HUDEP-2 (cell line): Measurements from ENCODE around the gene SF3B1.
"Not testable (repeated sequence)": the region's sequence is repeated elsewhere in the genome, so short reads cannot be mapped to it uniquely, and the experiment has no call there.

Experiments used
- DNase-seq, 76 experiments: peaks; one replicate each; lab custom pipeline; 2025; ENCODE audit not compliant: unreplicated experiment in 76 of 76; lab: John Stamatoyannopoulos, UW

The SF3B1 gene

GRCh38 chr2:197434541-197435513 is at the start of gene SF3B1:
TSS of gene SF3B1 (minus strand) at chr2:197435028. CDS start at chr2:197434999, 29 bp downstream.
- DNase-seq = peak in 75 of 76 experiments; percentile 62 to 98 (median 95)

GRCh38 chr2:197484248-197484647 is 49.4 kb upstream of the SF3B1 start:
- not testable (repeated sequence) for DNase-seq

- no peak for DNase-seq
These were observed 45.6 kb upstream of the SF3B1 start for GRCh38 chr2:197480165-197481036.

GRCh38 chr2:197477797-197478196 is 43.0 kb upstream of the SF3B1 start:
- DNase-seq = peak in 43 of 76 experiments; percentile 4 to 64 (median 31)

GRCh38 chr2:197472166-197472565 is 37.3 kb upstream of the SF3B1 start:
- DNase-seq = no peak

GRCh38 chr2:197464175-197464574 is 29.3 kb upstream of the SF3B1 start:
- no peak for DNase-seq

- peak in 9 of 76 experiments; percentile 7 to 31 (median 17) for DNase-seq
These were observed 26.2 kb upstream of the SF3B1 start for GRCh38 chr2:197461057-197461456.

- DNase-seq = peak in 6 of 76 experiments; percentile 5 to 41 (median 14)
These were observed 25.8 kb upstream of the SF3B1 start for GRCh38 chr2:197460649-197461048.

GRCh38 chr2:197455428-197455827 is 20.6 kb upstream of the SF3B1 start:
- DNase-seq = no peak

GRCh38 chr2:197454923-197455322 is 20.1 kb upstream of the SF3B1 start:
- no peak for DNase-seq

- DNase-seq = peak in 44 of 76 experiments; percentile 37 to 78 (median 58)
These were observed 19.1 kb upstream of the SF3B1 start for GRCh38 chr2:197453914-197454398.

GRCh38 chr2:197453123-197453913 is 18.5 kb upstream of the SF3B1 start, which contains the start of gene COQ10B:
TSS of gene COQ10B (plus strand) at chr2:197453552. CDS start at chr2:197453561, 9 bp downstream.
- DNase-seq = peak; percentile 87 to 99 (median 98)

GRCh38 chr2:197452754-197453122 is 17.9 kb upstream of the SF3B1 start:
- DNase-seq = no peak

- not testable (repeated sequence) for DNase-seq
These were observed 16.1 kb upstream of the SF3B1 start for GRCh38 chr2:197450935-197451358.

GRCh38 chr2:197450465-197450864 is 15.6 kb upstream of the SF3B1 start:
- DNase-seq = no peak

GRCh38 chr2:197446844-197447243 is 12.0 kb upstream of the SF3B1 start:
- DNase-seq = no peak

GRCh38 chr2:197445746-197446145 is 10.9 kb upstream of the SF3B1 start:
- no peak for DNase-seq

GRCh38 chr2:197442857-197443256 is 8.0 kb upstream of the SF3B1 start:
- no peak for DNase-seq

GRCh38 chr2:197437380-197437779 is 2.6 kb upstream of the SF3B1 start:
- no peak for DNase-seq
